Head of caudate nucleus (tissue), 42 donors: ENCODE measurements around the gene CLIC1.
A peak's percentile ranks its signal among the peaks of the same experiment; 100 is the strongest.

Experiments used
- DNase-seq, 42 donors: peaks; one replicate each; pipeline versions ENCODE4 v3.0.0 to v3.0.0-alpha.2; 2020 to 2021; ENCODE audit warnings: mixed read lengths in 7 of 42
- intact Hi-C: fragments of 100-400 bp; cut with DNase I; formaldehyde crosslinking; loops from one replicate; pipeline ENCODE4 v1.15.0; 2022

The CLIC1 gene

GRCh38 chr6:31727717-31728671, 8.3 kb downstream of the CLIC1 start:
- no peak for DNase-seq

GRCh38 chr6:31727034-31727716, 9.2 kb downstream of the CLIC1 start:
- DNase-seq, result peak in 5 of 42 donors; percentile 22 to 56 (median 37)
- intact Hi-C loops, result no loop called here

More at GRCh38 chr6:31727717-31728671, 8.3 kb downstream of the CLIC1 start:
- intact Hi-C loops, result no loop called here

GRCh38 chr6:31725502-31726350, 10.6 kb downstream of the CLIC1 start:
- peak in 9 of 42 donors; percentile 28 to 66 (median 46) for DNase-seq
- intact Hi-C loops, result no loop called here

GRCh38 chr6:31723980-31724691, 12.2 kb downstream of the CLIC1 start:
- DNase-seq, result no peak
- intact Hi-C loops, result no loop called here

GRCh38 chr6:31723245-31723979, 12.9 kb downstream of the CLIC1 start, which contains the start of gene MPIG6B:
Gene MPIG6B (plus strand): TSS chr6:31723373. CDS start chr6:31723384, 11 bp downstream.
- intact Hi-C loops, result no loop called here
- no peak for DNase-seq

- intact Hi-C loops, result no loop called here
- DNase-seq, result no peak
Observed at GRCh38 chr6:31722173-31722572, 14.2 kb downstream of the CLIC1 start.

GRCh38 chr6:31721351-31722020, 14.8 kb downstream of the CLIC1 start, which contains the start of gene LY6G6C:
Gene LY6G6C (minus strand): TSS chr6:31721746. CDS start chr6:31721679, 67 bp downstream.
- DNase-seq, result no peak
- intact Hi-C loops, result no loop called here

- DNase-seq, result peak in 1 of 42 donors; percentile 21
- intact Hi-C loops, result no loop called here
Observed at GRCh38 chr6:31720196-31720770, 16.0 kb downstream of the CLIC1 start.

- DNase-seq, result no peak
- intact Hi-C loops, result no loop called here
Observed at GRCh38 chr6:31719001-31719400, 17.3 kb downstream of the CLIC1 start.

GRCh38 chr6:31718265-31718664, 18.1 kb downstream of the CLIC1 start:
- intact Hi-C loops, result no loop called here
- no peak for DNase-seq

GRCh38 chr6:31717499-31718222, 18.7 kb downstream of the CLIC1 start:
- intact Hi-C loops, result no loop called here
- DNase-seq, result peak in 4 of 42 donors; percentile 29 to 52 (median 38)

- DNase-seq, result no peak
- intact Hi-C loops, result no loop called here
Observed at GRCh38 chr6:31715022-31715958, 21.0 kb downstream of the CLIC1 start, which contains the start of gene LY6G6D. Gene LY6G6D (plus strand): TSS chr6:31715348. CDS start chr6:31715356, 8 bp downstream.

- intact Hi-C loops, result no loop called here
- DNase-seq, result no peak
Observed at GRCh38 chr6:31713991-31714684, 22.2 kb downstream of the CLIC1 start.

GRCh38 chr6:31713465-31713864, 22.9 kb downstream of the CLIC1 start:
- no peak for DNase-seq
- intact Hi-C loops, result no loop called here
